HepG2 (cell line): ENCODE results near the gene CCT3. TPM values are rescaled to one million over a fixed set of nuclear protein-coding genes. Genes with fewer than 3 reads are reported as not detected.

Source experiments
- BATF2 ChIP-seq: sonication (generic); formaldehyde crosslinking; IDR thresholded peaks from 2 replicates; pipeline ENCODE4 v1.8.0; 2022; ENCODE audit warnings: mild to moderate bottlenecking, missing genetic modification reagents, moderate library complexity
- CTCF ChIP-seq: sonication (generic); formaldehyde crosslinking; IDR thresholded peaks from 2 replicates; pipeline ENCODE4 v1.5.0; 2020; ENCODE audit warnings: mild to moderate bottlenecking, missing genetic modification reagents, moderate library complexity
- ESRRA ChIP-seq: sonication (generic); formaldehyde crosslinking; IDR thresholded peaks from 2 replicates; pipeline ENCODE4 v1.5.1; 2020; ENCODE audit warnings: mild to moderate bottlenecking, low read depth, missing genetic modification reagents
- ETV6 ChIP-seq: sonication (generic); formaldehyde crosslinking; conservative IDR thresholded peaks from 2 replicates; pipeline ENCODE4 v1.4.0; 2020; ENCODE audit warnings: missing genetic modification reagents
- FOXC1 ChIP-seq: sonication (generic); formaldehyde crosslinking; IDR thresholded peaks from 2 replicates; pipeline ENCODE4 v1.8.0; 2022; ENCODE audit warnings: mild to moderate bottlenecking, missing genetic modification reagents, borderline replicate concordance
- GATAD2A ChIP-seq: IDR thresholded peaks from 2 replicates; pipeline ENCODE4 v1.6.1; 2016
- MEIS1 ChIP-seq: sonication (generic); formaldehyde crosslinking; IDR thresholded peaks from 2 replicates; pipeline ENCODE4 v1.9.0; 2021; ENCODE audit warnings: mild to moderate bottlenecking, missing genetic modification reagents, moderate library complexity, borderline replicate concordance
- NFIB ChIP-seq: sonication (generic); formaldehyde crosslinking; IDR thresholded peaks from 2 replicates; pipeline ENCODE4 v1.9.0; 2021; ENCODE audit warnings: missing genetic modification reagents, mild to moderate bottlenecking, borderline replicate concordance
- SETDB1 ChIP-seq: sonication (generic); formaldehyde crosslinking; IDR thresholded peaks from 2 replicates; pipeline ENCODE4 v1.5.1; 2020; ENCODE audit warnings: missing genetic modification reagents, mild to moderate bottlenecking, borderline replicate concordance
- SP140L ChIP-seq: sonication (generic); formaldehyde crosslinking; IDR thresholded peaks from 2 replicates; pipeline ENCODE4 v1.4.0; 2020; ENCODE audit warnings: missing genetic modification reagents, borderline replicate concordance
- TARDBP ChIP-seq: sonication (generic); formaldehyde crosslinking; IDR thresholded peaks from 2 replicates; pipeline ENCODE4 v1.8.0; 2022; ENCODE audit warnings: mild to moderate bottlenecking, missing genetic modification reagents
- TIGD3 ChIP-seq: sonication (generic); formaldehyde crosslinking; IDR thresholded peaks from 2 replicates; pipeline ENCODE4 v1.5.1; 2020; ENCODE audit warnings: mild to moderate bottlenecking, missing genetic modification reagents, borderline replicate concordance
- ZFP36L2 ChIP-seq: sonication (generic); formaldehyde crosslinking; IDR thresholded peaks from 2 replicates; pipeline ENCODE4 v1.4.0; 2020; ENCODE audit warnings: missing genetic modification reagents
- ZFP62 ChIP-seq: sonication (generic); formaldehyde crosslinking; IDR thresholded peaks from 2 replicates; pipeline ENCODE4 v1.4.0; 2020; ENCODE audit warnings: missing genetic modification reagents
- ZHX2 ChIP-seq, 2 experiments: sonication (generic) in 1 of 2; formaldehyde crosslinking in 1 of 2; IDR thresholded peaks; 2 replicates each; pipeline versions ENCODE4 v1.6.1 to v1.9.0; 2014 to 2022; ENCODE audit warnings: antibody characterized with exemption in 1 of 2, borderline replicate concordance in 1 of 2, inconsistent platforms in 1 of 2, low read depth in 1 of 2, missing genetic modification reagents in 1 of 2
- ZNF251 ChIP-seq: sonication (generic); formaldehyde crosslinking; IDR thresholded peaks from 2 replicates; pipeline ENCODE4 v1.9.0; 2021; ENCODE audit warnings: mild to moderate bottlenecking, missing genetic modification reagents
- ZNF615 ChIP-seq: sonication (generic); formaldehyde crosslinking; IDR thresholded peaks from 2 replicates; pipeline ENCODE4 v1.5.0; 2020; ENCODE audit warnings: mild to moderate bottlenecking, missing genetic modification reagents, borderline replicate concordance
- ZNF850 ChIP-seq: sonication (generic); formaldehyde crosslinking; conservative IDR thresholded peaks from 2 replicates; pipeline ENCODE4 v1.9.0; 2021; ENCODE audit warnings: mild to moderate bottlenecking, missing genetic modification reagents
- polyA plus RNA-seq, 8 experiments: library from polyadenylated mRNA; depleted of rRNA in 3 of 8; stranded (reverse) in 7 of 8; unstranded in 1 of 8; fragments of >200 nt; fragmentation: Illumina TruSeq in 4 of 8; extraction: Trizol in 4 of 8; gene quantifications; 2 replicates each; pipeline versions ENCODE4 v1.2.1 to v1.2.3, GENCODE V29; 2011 to 2016; ENCODE audit warnings: low read depth in 4 of 8, missing spikeins in 1 of 8, mixed read lengths in 1 of 8; ENCODE audit not compliant: insufficient read depth in 1 of 8
- total RNA-seq, 5 experiments: library from RNA; depleted of rRNA; stranded (reverse); fragments of >200 nt; fragmentation: Illumina TruSeq; extraction: Trizol; gene quantifications; 2 replicates each; pipeline ENCODE4 v1.2.3, GENCODE V29; 2016; ENCODE audit warnings: low read depth in 1 of 5

CCT3 gene
- total and polyA plus RNA-seq, 2 of the 13 experiments (the other 11 are each of a cell fraction or from before 2014, with no cell fraction given) = 319 to 615 TPM

- TF ChIP-seq TIGD3 (CRISPR knock-in tag) = no peak
- TF ChIP-seq TARDBP (CRISPR knock-in tag) = peak; percentile 69
- peak; percentile 65 for TF ChIP-seq GATAD2A
- TF ChIP-seq ZNF615 = no peak
- no peak for TF ChIP-seq FOXC1 (CRISPR knock-in tag)
- TF ChIP-seq MEIS1 = peak; percentile 2; the same call in 1 of the 2 replicates
- TF ChIP-seq SETDB1 (CRISPR knock-in tag) = no peak
- no peak for TF ChIP-seq BATF2
- TF ChIP-seq CTCF (CRISPR knock-in tag) = peak; percentile 100
- no peak for TF ChIP-seq NFIB (CRISPR knock-in tag)
- TF ChIP-seq SP140L (CRISPR knock-in tag) = no peak
- TF ChIP-seq ZNF850 = no peak
- no peak for TF ChIP-seq ZHX2 (IDR thresholded peaks at IDR 0.05; ENCODE audit: low read depth)
- TF ChIP-seq ZHX2 (CRISPR knock-in tag; IDR thresholded peaks at IDR 0.05; ENCODE audit: borderline replicate concordance) = no peak
- TF ChIP-seq ZFP62 (CRISPR knock-in tag) = no peak
- TF ChIP-seq ESRRA (CRISPR knock-in tag) = peak; percentile 74; the same call in 1 of the 2 replicates
- TF ChIP-seq ZNF251 (CRISPR knock-in tag) = no peak
- no peak for TF ChIP-seq ZFP36L2 (CRISPR knock-in tag)
- TF ChIP-seq ETV6 (CRISPR knock-in tag) = 0 out of 2 replicates have a peak, but pooled peaks have one; percentile 61
Observed at GRCh38 chr1:156356875-156357534, 18.9 kb upstream of the CCT3 start (continued).
